SJSA1 (cell line): ENCODE measurements around the gene BCO2. TPM values are rescaled to one million over a fixed set of nuclear protein-coding genes. Genes with fewer than 3 reads are reported as not detected.
A peak's percentile ranks its signal among the peaks of the same experiment; 100 is the strongest.

Source experiments
- DNase-seq, 2 experiments: peaks; one replicate each; pipeline ENCODE4 v3.0.0-alpha.2; 2015 to 2020; ENCODE audit warnings: low spot score in 2 of 2, low read depth in 1 of 2
- H3K27ac ChIP-seq: fragments of 250-450 bp; sonication (Bioruptor Pico); 2 replicates; pipeline ENCODE4 v1.5.1; 2020; ENCODE audit warnings: mild to moderate bottlenecking, moderate library complexity
- H3K27me3 ChIP-seq: fragments of 250-450 bp; sonication (Bioruptor Pico); replicated peaks from 2 replicates; pipeline ENCODE4 v1.5.1; 2020; ENCODE audit warnings: mild to moderate bottlenecking, moderate library complexity
- H3K36me3 ChIP-seq: fragments of 250-450 bp; sonication (Bioruptor Pico); 2 replicates; pipeline ENCODE4 v1.5.1; 2020; ENCODE audit warnings: mild to moderate bottlenecking
- H3K4me1 ChIP-seq: fragments of 250-450 bp; sonication (Bioruptor Pico); replicated peaks from 2 replicates; pipeline ENCODE4 v1.6.1; 2021; ENCODE audit warnings: mild to moderate bottlenecking
- H3K4me3 ChIP-seq: fragments of 250-450 bp; sonication (Bioruptor Pico); 2 replicates; pipeline ENCODE4 v1.5.1; 2020; ENCODE audit warnings: mild to moderate bottlenecking
- H3K9me3 ChIP-seq: fragments of 250-450 bp; sonication (Bioruptor Pico); replicated peaks from 2 replicates; pipeline ENCODE4 v1.5.1; 2020; ENCODE audit warnings: mild to moderate bottlenecking
- total RNA-seq: library from RNA; depleted of rRNA; stranded (reverse); fragments of >200 nt; shearing (Covaris generic); gene quantifications from 2 replicates; pipeline ENCODE4 v1.2.3, GENCODE V29; 2014

The BCO2 gene
- total RNA-seq, 1 experiment from 2014 or later, result 0.42 TPM

- Histone ChIP-seq H3K4me1 (peaks cover 14% of the 10 kb centered on the region), H3K36me3 (peaks cover 19% of the 10 kb centered on the region), H3K27me3 (no peaks in the 10 kb centered on the region), H3K4me3 (no peak overlapping the region), H3K27ac (no peak overlapping the region), H3K9me3 (no peaks in the 10 kb centered on the region)
- peak in 1 of 2 experiments; percentile 26 for DNase-seq
These were observed 54.6 kb downstream of the BCO2 start for GRCh38 chr11:112229746-112230433.

GRCh38 chr11:112231952-112232351 is 56.6 kb downstream of the BCO2 start:
- Histone ChIP-seq H3K4me1 (peaks cover 11% of the 10 kb centered on the region; the same call in 1 of the 2 replicates), H3K4me3 (no peak overlapping the region), H3K27me3 (no peaks in the 10 kb centered on the region), H3K27ac (no peak overlapping the region), H3K9me3 (no peaks in the 10 kb centered on the region), H3K36me3 (peaks cover 23% of the 10 kb centered on the region)
- DNase-seq, result no peak

- Histone ChIP-seq H3K36me3 (peaks cover 20% of the 10 kb centered on the region), H3K9me3 (no peaks in the 10 kb centered on the region), H3K4me1 (peaks cover 3% of the 10 kb centered on the region), H3K4me3 (no peak overlapping the region), H3K27me3 (no peaks in the 10 kb centered on the region), H3K27ac (no peak overlapping the region)
- no peak for DNase-seq
These were observed 60.6 kb downstream of the BCO2 start for GRCh38 chr11:112235750-112236390.

- Histone ChIP-seq H3K9me3 (no peaks in the 10 kb centered on the region), H3K36me3 (peaks cover 16% of the 10 kb centered on the region), H3K4me3 (no peak overlapping the region), H3K27ac (no peak overlapping the region), H3K27me3 (no peaks in the 10 kb centered on the region), H3K4me1 (peaks cover 17% of the 10 kb centered on the region)
- DNase-seq, result no peak
These were observed 62.1 kb downstream of the BCO2 start for GRCh38 chr11:112237451-112237850.

- no peaks in the 10 kb centered on the region for H3K27me3 ChIP-seq
- no peaks in the 10 kb centered on the region for H3K9me3 ChIP-seq
- no peak for DNase-seq
- H3K4me1 ChIP-seq, result peaks cover 17% of the 10 kb centered on the region
- H3K36me3 ChIP-seq, result peaks cover 16% of the 10 kb centered on the region
- no peak overlapping the region for H3K4me3 ChIP-seq
- no peak overlapping the region for H3K27ac ChIP-seq
These were observed 62.7 kb downstream of the BCO2 start for GRCh38 chr11:112238041-112238440.

- H3K4me3 ChIP-seq, result no peak overlapping the region
- H3K27me3 ChIP-seq, result no peaks in the 10 kb centered on the region
- H3K4me1 ChIP-seq, result peaks cover 17% of the 10 kb centered on the region
- peak overlapping the region; percentile 44; the same call in 1 of the 2 replicates for H3K27ac ChIP-seq
- DNase-seq, result peak; percentile 45 to 76
- no peaks in the 10 kb centered on the region for H3K9me3 ChIP-seq
- peaks cover 8% of the 10 kb centered on the region; the same call in 1 of the 2 replicates for H3K36me3 ChIP-seq
These were observed 66.2 kb downstream of the BCO2 start for GRCh38 chr11:112241486-112241885.

- no peak overlapping the region for H3K27ac ChIP-seq
- DNase-seq, result no peak
- no peak overlapping the region for H3K4me3 ChIP-seq
- no peaks in the 10 kb centered on the region for H3K27me3 ChIP-seq
- H3K36me3 ChIP-seq, result no peaks in the 10 kb centered on the region
- peaks cover 5% of the 10 kb centered on the region for H3K4me1 ChIP-seq
- H3K9me3 ChIP-seq, result no peaks in the 10 kb centered on the region
These were observed 71.9 kb downstream of the BCO2 start for GRCh38 chr11:112247201-112247600.

GRCh38 chr11:112248201-112248600 is 72.9 kb downstream of the BCO2 start:
- Histone ChIP-seq H3K27ac (no peak overlapping the region), H3K36me3 (no peaks in the 10 kb centered on the region), H3K4me1 (peaks cover 5% of the 10 kb centered on the region), H3K27me3 (no peaks in the 10 kb centered on the region), H3K9me3 (no peaks in the 10 kb centered on the region), H3K4me3 (no peak overlapping the region)
- DNase-seq, result no peak

GRCh38 chr11:112249871-112250610 is 74.7 kb downstream of the BCO2 start:
- Histone ChIP-seq H3K9me3 (no peaks in the 10 kb centered on the region), H3K4me3 (no peak overlapping the region), H3K4me1 (peaks cover 5% of the 10 kb centered on the region), H3K36me3 (no peaks in the 10 kb centered on the region), H3K27me3 (no peaks in the 10 kb centered on the region), H3K27ac (no peak overlapping the region)
- no peak for DNase-seq

GRCh38 chr11:112253605-112254242 is 78.4 kb downstream of the BCO2 start:
- peaks cover 7% of the 10 kb centered on the region for H3K4me1 ChIP-seq
- H3K4me3 ChIP-seq, result no peak overlapping the region
- no peak for DNase-seq
- no peak overlapping the region for H3K27ac ChIP-seq
- H3K9me3 ChIP-seq, result no peaks in the 10 kb centered on the region
- H3K36me3 ChIP-seq, result no peaks in the 10 kb centered on the region
- no peaks in the 10 kb centered on the region for H3K27me3 ChIP-seq

GRCh38 chr11:112255067-112255720 is 79.9 kb downstream of the BCO2 start:
- Histone ChIP-seq H3K36me3 (no peaks in the 10 kb centered on the region), H3K9me3 (no peaks in the 10 kb centered on the region), H3K27me3 (no peaks in the 10 kb centered on the region), H3K4me1 (peaks cover 7% of the 10 kb centered on the region), H3K27ac (no peak overlapping the region), H3K4me3 (no peak overlapping the region)
- DNase-seq, result peak in 1 of 2 experiments; percentile 20

GRCh38 chr11:112260490-112260889 is 85.2 kb downstream of the BCO2 start, which contains the start of gene PLET1:
PLET1 (minus strand) TSS chr11:112260860; CDS start chr11:112260589, 271 bp downstream.
- Histone ChIP-seq H3K27me3 (no peaks in the 10 kb centered on the region), H3K4me1 (peaks cover 2% of the 10 kb centered on the region), H3K4me3 (no peak within 1 kb of the TSS), H3K27ac (no peak within 1 kb of the TSS), H3K9me3 (no peaks in the 10 kb centered on the region), H3K36me3 (no peaks in the 10 kb centered on the region)
- no peak for DNase-seq
